Raji (cell line): Measurements from ENCODE around the gene OSBPL3.

Experiments
- POLR2A ChIP-seq: IDR thresholded peaks from 2 replicates; pipeline ENCODE4 v1.6.1; 2011; ENCODE audit warnings: low read depth, low read length, control low read depth; ENCODE audit not compliant: insufficient read depth

Gene OSBPL3, protein sequence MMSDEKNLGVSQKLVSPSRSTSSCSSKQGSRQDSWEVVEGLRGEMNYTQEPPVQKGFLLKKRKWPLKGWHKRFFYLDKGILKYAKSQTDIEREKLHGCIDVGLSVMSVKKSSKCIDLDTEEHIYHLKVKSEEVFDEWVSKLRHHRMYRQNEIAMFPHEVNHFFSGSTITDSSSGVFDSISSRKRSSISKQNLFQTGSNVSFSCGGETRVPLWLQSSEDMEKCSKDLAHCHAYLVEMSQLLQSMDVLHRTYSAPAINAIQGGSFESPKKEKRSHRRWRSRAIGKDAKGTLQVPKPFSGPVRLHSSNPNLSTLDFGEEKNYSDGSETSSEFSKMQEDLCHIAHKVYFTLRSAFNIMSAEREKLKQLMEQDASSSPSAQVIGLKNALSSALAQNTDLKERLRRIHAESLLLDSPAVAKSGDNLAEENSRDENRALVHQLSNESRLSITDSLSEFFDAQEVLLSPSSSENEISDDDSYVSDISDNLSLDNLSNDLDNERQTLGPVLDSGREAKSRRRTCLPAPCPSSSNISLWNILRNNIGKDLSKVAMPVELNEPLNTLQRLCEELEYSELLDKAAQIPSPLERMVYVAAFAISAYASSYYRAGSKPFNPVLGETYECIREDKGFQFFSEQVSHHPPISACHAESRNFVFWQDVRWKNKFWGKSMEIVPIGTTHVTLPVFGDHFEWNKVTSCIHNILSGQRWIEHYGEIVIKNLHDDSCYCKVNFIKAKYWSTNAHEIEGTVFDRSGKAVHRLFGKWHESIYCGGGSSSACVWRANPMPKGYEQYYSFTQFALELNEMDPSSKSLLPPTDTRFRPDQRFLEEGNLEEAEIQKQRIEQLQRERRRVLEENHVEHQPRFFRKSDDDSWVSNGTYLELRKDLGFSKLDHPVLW

DNA sequence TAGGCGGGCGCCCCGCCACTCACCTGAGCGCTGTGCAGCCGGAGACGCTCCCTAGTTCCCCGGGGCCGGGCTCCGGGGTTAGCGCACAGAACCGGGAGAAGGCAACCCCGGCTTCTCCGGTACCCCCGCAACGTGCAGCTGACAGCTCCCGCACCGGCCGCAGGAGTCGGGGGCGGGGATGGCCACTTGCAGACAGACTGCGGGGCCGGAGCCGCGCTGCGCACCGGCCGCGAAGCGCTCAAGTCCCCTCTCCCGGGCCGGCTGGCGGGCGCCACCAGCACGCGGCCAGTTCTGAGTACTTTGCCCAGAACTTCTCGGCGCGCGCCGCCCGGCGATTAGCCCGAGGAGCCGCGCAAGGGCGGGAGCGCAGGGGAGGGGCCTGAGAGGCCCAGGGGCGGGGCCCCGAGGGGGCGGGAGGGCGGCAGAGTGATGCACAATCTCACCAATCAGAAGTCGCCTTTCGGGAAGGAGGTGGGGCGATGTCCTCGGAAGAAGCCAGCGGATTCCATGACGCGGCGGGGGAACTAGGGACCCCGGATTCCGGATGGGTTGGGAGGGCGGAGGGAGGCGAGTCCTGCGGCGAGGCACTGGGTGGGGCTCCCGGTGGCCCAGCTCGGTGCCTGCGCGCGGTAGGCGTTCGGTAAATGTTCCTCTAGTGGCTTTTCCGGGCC lies at the start of gene OSBPL3:
TSS of gene OSBPL3 (minus strand) at position 316 of the 671 bp plus-strand sequence. CDS start 87,706 bp downstream, outside the sequence.
- TF ChIP-seq POLR2A = peak; percentile 62

DNA sequence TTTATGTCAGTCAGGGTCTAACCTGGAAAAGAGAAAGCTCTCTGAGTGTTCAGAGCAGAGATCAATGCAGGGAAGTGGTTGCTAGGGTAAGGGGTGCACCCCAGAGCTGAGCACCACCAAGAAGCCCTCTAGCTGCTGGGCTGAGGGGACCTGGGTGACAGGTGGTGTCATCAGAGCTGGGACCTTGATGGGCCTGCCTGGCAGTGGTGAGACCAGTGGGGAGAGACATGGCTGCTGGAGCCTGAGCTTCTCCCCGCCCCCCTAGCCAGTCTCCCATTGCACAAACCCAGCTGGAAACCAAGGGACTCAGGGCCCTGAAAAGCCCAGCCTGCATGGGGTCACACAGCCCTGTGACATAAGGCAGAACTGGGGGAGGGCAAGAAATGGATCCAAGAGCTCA lies 49.1 kb upstream of the OSBPL3 start:
- no peak for TF ChIP-seq POLR2A

DNA sequence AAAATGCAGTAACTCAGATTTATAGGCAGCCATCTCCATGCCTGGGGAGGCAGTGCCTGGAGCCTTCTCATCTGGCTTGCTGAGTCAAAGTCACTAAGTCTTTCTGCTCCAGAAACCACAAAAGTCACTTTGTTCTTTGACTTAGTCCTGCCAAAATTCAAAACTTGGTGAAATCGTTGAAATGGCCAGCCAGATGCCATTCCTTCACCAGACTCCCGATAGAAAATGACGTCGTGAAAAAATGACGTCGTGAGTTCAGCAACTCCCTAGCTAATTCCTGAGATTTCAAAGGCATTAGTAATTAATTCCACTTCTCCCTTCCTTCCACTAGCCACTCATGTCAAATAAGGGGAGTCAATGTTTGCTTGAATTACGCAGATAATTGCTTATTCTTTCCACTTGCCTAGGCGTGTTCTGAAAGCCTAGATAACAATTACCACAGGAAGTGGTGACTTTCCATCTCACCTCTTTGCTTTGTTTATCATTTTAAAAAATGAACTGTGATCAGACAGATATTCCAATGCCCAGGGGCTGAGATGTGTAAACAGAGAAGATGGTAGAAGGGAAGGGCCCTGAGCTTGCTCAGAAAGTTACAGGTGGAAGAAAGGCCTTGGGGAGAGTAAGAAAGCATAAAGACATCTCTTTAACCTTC lies 48.5 kb upstream of the OSBPL3 start:
- no peak for TF ChIP-seq POLR2A

DNA sequence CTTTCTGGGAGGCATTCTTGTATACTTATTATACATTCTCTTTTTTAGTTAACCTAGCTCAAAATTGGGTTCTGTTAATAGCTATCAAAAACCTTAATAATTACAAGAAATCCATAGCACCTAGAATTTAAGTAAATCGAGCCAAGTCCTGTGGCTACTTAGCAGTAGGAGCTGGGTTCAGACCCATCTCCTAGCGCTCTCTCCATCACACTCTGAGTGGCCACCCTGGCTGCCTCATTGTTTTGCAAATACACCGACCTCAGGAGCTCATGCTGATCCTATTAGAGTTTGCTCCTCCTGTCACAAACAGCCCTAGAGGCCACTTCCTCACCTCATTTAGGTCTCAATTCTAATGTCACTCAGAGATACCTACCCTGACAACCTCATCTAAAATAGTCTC lies 46.2 kb upstream of the OSBPL3 start:
- TF ChIP-seq POLR2A = no peak

DNA sequence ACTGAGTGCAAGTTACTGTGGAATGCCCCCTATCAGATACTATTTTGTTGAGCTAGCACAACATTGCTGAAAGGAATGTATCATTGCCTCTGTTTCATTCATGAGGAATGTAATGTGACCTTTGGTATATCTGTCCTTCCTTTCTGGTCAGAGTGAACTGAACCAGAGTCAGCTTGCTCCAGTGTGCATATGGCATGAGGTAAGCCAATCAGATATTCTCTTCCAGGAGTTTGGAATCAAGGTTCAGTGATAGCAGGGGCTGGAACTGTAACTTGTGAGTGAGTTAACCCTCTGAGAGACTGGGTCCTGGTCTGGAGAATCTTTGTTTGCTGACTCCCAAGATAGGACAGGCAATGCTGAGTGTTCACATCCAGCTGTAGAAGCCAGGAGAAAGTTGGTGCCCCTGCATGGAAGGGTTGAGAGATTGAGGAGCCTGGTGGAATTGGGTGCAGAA lies 45.3 kb upstream of the OSBPL3 start:
- TF ChIP-seq POLR2A = no peak

DNA sequence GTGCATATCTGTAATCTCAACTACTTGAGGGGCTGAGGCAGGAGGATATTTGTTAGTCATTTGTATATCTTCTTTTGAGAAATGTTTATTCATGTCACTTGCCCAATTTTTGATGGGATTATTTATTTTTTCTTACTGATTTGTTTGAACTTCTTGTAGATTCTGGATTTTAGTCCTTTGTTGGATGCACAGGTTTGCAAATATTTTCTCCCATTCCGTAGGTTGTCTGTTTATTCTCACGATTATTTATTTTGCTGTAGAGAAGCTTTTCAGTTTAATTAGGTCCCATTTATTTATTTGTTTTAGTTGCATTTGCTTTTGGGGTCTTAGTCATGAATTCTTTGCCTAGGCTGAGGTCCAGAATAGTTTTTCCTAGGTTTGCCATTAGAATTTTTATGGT lies 44.1 kb upstream of the OSBPL3 start:
- TF ChIP-seq POLR2A = no peak

DNA sequence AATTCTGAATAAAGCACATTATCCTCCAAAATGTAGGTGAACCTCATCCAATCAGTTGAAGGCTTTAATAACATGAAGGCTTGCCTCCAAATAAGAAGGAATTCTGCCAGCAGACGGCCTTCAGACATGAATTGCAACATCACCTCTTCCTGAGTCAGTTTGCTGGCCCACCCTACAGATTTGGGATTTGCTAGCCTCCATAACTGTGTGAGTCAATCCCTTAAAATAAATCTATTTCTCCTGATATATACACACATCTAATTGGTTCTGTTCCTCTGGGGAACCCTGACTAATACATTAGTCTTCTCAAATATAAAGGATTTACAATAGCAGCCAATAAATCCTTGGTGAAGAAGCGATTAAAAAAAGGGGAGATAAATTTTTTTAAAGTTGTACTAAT lies 34.8 kb upstream of the OSBPL3 start:
- TF ChIP-seq POLR2A = no peak

DNA sequence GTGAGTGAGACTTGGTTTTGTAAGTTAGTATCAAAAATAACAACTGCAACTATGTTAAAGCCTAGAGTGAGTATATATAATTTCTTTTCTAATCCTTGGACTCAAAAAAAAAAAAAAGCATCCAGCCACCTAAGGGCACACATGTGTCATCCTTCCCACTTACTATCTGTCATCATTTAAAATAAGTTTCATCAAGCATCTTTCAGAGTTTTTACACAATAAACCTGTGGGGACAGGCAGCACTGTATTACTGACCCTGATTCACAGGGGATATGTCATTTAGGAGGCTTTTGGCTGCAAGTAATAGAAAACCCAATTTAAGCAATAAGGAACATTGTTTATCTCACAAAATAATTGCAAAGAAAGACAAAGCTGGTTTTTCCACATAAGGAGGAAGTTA lies 32.3 kb upstream of the OSBPL3 start:
- TF ChIP-seq POLR2A = no peak

DNA sequence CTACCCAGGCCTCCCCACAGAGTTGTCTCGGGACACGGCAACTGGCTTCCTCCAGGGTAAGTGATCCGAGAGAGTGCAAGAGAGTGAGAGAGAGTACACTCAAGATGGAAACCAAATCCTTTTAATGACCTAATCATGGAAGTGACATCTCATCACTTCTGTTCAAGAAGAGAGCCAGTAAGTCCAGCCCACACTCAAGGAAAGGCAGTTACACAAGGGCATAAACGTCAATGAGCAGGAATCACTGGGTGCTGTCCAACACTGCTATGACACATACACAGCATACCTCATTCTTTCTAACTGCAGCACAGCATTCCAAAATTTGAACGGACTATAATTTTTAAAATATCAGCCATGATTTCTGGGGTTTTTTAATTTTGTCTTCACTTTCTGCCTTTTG lies 29.3 kb upstream of the OSBPL3 start:
- no peak for TF ChIP-seq POLR2A

DNA sequence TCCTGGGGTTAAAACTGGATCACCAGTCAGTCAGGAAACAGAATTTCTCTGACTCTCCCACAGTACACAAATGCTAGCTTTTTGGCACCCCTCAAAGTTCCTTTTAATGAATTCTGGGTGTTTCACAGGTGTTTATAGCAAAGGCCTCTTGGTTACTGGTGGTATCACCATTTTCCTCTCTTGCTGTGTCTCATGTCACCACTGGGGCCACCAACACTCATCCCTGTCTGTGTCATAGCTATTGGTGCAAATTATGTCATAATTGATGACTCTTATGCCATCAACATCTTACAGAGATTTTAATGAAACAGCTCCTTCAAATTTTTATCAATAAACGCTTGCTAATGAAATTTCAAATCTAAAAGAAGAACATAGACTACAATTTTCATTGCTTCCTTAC lies 27.7 kb upstream of the OSBPL3 start:
- TF ChIP-seq POLR2A = no peak

DNA sequence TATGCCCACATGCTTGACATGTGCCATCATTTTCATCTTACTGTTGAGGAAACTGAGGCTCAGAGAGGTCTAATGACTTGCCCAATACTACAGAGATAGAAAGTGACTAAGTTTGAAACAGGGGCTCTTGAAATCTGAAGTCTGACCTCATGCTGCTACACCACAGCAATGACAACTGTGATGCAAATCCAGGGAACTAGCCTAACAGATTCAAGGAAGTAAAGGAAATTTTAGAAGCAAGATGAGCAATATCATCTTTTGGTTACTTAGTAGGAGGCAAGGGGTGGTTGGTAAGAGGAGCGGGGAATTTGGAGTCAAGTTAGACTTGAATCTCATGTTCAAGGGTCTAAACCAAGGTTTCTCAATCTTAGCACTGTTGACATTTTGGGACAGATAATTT lies 26.3 kb upstream of the OSBPL3 start:
- no peak for TF ChIP-seq POLR2A

DNA sequence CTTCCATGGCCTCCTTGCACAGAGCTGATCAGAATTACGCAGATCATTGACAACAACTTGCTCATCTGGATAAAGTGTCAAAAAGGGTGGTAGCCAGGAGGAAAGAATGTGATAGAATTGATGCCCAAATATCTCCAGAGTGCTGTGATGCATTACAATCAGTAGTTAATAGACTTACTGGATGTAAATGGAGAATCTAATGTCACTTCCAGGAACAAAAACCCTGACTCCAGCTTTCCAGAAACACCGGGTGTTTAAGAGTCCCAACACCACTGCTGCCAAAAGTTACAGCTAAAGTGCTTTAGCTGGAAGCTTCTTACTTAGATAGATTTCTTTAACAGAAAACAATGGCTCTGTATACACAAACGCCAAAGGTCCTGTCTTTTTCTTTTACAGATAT lies 25.7 kb upstream of the OSBPL3 start:
- TF ChIP-seq POLR2A = no peak

DNA sequence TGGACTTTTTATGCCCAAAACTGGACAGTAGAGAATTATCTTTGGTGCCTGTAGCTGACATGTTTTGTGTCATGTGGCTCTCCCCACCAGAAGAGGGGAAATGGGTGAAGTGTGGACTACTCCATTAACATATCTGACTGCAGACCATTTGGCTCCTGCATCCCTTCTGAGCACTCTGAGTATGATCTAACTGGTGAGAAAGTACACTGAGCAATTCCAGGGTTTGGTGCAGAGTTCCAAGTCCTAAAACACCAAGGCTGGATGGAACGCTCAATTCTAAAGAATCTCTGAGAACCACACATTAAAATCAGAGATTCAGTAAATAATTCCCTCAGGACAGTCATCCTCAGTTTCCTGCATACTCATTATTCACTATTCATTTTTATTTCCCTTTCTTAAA lies 22.8 kb upstream of the OSBPL3 start:
- TF ChIP-seq POLR2A = no peak

DNA sequence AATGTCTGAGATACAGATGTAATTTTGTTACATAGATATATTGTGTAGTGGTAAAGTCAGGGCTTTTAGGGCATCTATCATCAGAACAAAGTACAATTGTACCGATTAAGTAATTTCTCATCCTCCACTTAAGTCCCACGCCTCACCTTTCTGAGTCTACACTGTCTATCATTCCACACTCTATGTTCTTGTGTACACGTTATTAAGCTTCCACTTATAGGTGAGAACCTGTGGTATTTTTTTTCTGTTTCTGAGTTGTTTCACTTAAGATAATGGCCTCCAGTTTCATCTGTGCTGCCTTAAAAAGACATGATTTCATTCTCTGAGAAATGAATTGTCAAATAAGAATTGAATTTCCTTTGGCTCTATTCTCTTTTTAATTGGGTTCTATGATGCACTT lies 15.5 kb upstream of the OSBPL3 start:
- no peak for TF ChIP-seq POLR2A

DNA sequence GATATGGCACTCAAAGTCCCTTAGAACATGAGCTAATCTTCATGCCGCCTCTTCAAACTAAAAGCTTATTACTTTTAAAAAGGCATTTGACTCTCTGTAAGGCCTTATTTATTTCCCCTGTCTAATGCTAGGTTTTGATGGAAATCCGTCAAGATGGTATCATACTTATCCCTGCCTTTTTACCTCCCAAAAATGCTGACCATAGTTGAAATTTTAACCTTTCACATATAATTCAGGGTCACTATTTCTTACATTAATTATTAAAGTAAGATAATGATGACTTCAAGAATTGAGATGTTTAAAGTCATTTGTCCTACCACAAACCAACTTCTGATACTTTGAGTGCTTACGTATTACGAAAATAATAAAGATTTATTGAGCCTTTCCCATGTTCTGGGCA lies 12.3 kb upstream of the OSBPL3 start:
- no peak for TF ChIP-seq POLR2A

DNA sequence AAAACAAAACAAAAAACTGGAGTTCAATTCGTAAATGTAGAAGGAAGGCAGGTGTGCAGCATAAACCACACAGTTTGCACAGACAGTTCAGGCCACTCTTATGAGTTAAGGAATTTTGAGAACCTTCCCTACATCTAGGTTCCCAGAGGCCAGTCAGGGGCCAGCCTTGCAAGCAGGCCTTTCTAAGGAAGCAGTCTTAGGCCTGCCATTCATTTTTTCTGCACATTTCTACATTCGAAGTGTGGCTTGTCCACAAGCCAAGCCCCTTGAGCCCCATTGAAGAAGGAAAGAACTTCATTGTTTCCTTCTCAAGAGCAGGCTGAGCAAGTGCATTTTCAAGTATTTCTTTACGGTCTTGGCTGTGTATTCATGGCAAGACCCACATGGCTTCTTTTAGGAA lies 11.4 kb upstream of the OSBPL3 start:
- no peak for TF ChIP-seq POLR2A
